UCSD-AML1 (cell line): Measurements from ENCODE around the gene KDM4C.

Experiments used
- DNase-seq: peaks from one replicate; lab custom pipeline; 2025; ENCODE audit not compliant: unreplicated experiment; lab: John Stamatoyannopoulos, UW

The KDM4C gene

GRCh38 chr9:7089406-7090193, 331.8 kb downstream of the KDM4C start:
- DNase-seq: no peak

- DNase-seq: no peak
Measured at GRCh38 chr9:7093040-7093439, 335.3 kb downstream of the KDM4C start.

GRCh38 chr9:7094052-7094451, 336.3 kb downstream of the KDM4C start:
- DNase-seq: no peak

- no peak for DNase-seq
Measured at GRCh38 chr9:7094576-7094975, 336.8 kb downstream of the KDM4C start.

- no peak for DNase-seq
Measured at GRCh38 chr9:7095058-7095457, 337.3 kb downstream of the KDM4C start.

- no peak for DNase-seq
Measured at GRCh38 chr9:7097040-7097715, 339.4 kb downstream of the KDM4C start.

GRCh38 chr9:7097785-7098752, 340.3 kb downstream of the KDM4C start:
- no peak for DNase-seq

GRCh38 chr9:7103367-7103766, 345.6 kb downstream of the KDM4C start:
- no peak for DNase-seq

GRCh38 chr9:7103771-7104170, 346.0 kb downstream of the KDM4C start:
- no peak for DNase-seq

GRCh38 chr9:7104625-7105024, 346.9 kb downstream of the KDM4C start:
- DNase-seq: no peak

GRCh38 chr9:7105095-7105494, 347.3 kb downstream of the KDM4C start:
- DNase-seq: no peak

GRCh38 chr9:7108936-7109335, 351.2 kb downstream of the KDM4C start:
- DNase-seq: no peak

- DNase-seq: no peak
Measured at GRCh38 chr9:7111413-7111812, 353.6 kb downstream of the KDM4C start.

- no peak for DNase-seq
Measured at GRCh38 chr9:7115606-7116005, 357.8 kb downstream of the KDM4C start.

GRCh38 chr9:7117676-7118561, 360.1 kb downstream of the KDM4C start:
- DNase-seq: no peak

GRCh38 chr9:7118633-7119032, 360.9 kb downstream of the KDM4C start:
- DNase-seq: no peak

- no peak for DNase-seq
Measured at GRCh38 chr9:7119612-7120011, 361.8 kb downstream of the KDM4C start.

GRCh38 chr9:7121055-7121454, 363.3 kb downstream of the KDM4C start:
- DNase-seq: no peak

GRCh38 chr9:7121664-7122063, 363.9 kb downstream of the KDM4C start:
- no peak for DNase-seq

GRCh38 chr9:7123743-7124142, 366.0 kb downstream of the KDM4C start:
- DNase-seq: no peak
